Measurements from ENCODE around the gene MYL5.

MYL5 gene

DNA sequence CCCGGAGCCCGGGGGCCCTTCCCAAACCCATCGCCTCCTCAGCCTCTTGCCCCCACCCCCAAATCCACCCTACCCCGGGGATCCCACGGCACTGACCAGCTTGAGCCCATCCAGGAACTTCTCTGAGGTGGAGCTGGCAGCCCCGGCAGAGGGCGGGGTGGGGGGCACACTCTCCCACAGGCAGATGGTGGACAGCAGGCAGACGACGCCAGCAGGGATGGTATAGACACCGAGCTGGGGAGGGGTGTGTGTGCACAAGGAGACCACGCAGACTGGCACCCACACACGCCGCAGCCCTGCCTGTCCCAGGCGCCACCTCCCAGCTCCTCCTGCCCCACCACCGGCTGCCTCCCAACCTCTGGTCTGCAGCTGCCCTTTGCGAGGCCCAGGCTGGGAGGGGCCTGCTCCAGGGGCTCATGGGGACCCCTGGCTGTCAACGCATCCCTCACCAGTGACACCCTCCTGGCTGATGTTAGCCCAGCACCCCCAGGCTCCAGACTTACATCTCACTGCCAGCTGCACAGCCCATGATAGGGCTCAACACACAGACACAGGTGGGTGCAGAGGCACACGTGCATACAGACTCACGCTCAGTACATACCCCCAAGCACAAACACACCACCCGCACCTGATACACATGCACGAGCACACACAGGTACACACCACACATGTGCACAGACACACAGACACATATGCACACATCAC lies 10.4 kb downstream of the MYL5 start:
- no peak for DNase-seq (ENCODE audit: low read depth in 1 of 2, low spot score in 1 of 2)
- Histone ChIP-seq H3K4me3 (replicated peaks; ENCODE audit: insufficient read depth, low read length) (no peak overlapping the region), H3K27me3 (ENCODE audit: insufficient read depth, poor library complexity, severe bottlenecking) (peaks cover 6% of the 10 kb centered on the region), H3K27ac (replicated peaks) (no peak overlapping the region)
- TF ChIP-seq SPI1 (IDR thresholded peaks at IDR 0.05; ENCODE audit: borderline replicate concordance, low read depth) = no peak
- no peak for TF ChIP-seq GABPA (IDR thresholded peaks at IDR 0.05; ENCODE audit: low read depth)
- TF ChIP-seq, protein P1, sequence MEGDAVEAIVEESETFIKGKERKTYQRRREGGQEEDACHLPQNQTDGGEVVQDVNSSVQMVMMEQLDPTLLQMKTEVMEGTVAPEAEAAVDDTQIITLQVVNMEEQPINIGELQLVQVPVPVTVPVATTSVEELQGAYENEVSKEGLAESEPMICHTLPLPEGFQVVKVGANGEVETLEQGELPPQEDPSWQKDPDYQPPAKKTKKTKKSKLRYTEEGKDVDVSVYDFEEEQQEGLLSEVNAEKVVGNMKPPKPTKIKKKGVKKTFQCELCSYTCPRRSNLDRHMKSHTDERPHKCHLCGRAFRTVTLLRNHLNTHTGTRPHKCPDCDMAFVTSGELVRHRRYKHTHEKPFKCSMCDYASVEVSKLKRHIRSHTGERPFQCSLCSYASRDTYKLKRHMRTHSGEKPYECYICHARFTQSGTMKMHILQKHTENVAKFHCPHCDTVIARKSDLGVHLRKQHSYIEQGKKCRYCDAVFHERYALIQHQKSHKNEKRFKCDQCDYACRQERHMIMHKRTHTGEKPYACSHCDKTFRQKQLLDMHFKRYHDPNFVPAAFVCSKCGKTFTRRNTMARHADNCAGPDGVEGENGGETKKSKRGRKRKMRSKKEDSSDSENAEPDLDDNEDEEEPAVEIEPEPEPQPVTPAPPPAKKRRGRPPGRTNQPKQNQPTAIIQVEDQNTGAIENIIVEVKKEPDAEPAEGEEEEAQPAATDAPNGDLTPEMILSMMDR (IDR thresholded peaks at IDR 0.05; ENCODE audit: insufficient read depth, low read length) = no peak
- no peak for TF ChIP-seq POLR2AphosphoS5 (IDR thresholded peaks at IDR 0.05; ENCODE audit: low read depth)
- TF ChIP-seq, protein P2, sequence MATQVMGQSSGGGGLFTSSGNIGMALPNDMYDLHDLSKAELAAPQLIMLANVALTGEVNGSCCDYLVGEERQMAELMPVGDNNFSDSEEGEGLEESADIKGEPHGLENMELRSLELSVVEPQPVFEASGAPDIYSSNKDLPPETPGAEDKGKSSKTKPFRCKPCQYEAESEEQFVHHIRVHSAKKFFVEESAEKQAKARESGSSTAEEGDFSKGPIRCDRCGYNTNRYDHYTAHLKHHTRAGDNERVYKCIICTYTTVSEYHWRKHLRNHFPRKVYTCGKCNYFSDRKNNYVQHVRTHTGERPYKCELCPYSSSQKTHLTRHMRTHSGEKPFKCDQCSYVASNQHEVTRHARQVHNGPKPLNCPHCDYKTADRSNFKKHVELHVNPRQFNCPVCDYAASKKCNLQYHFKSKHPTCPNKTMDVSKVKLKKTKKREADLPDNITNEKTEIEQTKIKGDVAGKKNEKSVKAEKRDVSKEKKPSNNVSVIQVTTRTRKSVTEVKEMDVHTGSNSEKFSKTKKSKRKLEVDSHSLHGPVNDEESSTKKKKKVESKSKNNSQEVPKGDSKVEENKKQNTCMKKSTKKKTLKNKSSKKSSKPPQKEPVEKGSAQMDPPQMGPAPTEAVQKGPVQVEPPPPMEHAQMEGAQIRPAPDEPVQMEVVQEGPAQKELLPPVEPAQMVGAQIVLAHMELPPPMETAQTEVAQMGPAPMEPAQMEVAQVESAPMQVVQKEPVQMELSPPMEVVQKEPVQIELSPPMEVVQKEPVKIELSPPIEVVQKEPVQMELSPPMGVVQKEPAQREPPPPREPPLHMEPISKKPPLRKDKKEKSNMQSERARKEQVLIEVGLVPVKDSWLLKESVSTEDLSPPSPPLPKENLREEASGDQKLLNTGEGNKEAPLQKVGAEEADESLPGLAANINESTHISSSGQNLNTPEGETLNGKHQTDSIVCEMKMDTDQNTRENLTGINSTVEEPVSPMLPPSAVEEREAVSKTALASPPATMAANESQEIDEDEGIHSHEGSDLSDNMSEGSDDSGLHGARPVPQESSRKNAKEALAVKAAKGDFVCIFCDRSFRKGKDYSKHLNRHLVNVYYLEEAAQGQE (IDR thresholded peaks at IDR 0.05; ENCODE audit: insufficient replicate concordance, low read depth) = no peak

DNA sequence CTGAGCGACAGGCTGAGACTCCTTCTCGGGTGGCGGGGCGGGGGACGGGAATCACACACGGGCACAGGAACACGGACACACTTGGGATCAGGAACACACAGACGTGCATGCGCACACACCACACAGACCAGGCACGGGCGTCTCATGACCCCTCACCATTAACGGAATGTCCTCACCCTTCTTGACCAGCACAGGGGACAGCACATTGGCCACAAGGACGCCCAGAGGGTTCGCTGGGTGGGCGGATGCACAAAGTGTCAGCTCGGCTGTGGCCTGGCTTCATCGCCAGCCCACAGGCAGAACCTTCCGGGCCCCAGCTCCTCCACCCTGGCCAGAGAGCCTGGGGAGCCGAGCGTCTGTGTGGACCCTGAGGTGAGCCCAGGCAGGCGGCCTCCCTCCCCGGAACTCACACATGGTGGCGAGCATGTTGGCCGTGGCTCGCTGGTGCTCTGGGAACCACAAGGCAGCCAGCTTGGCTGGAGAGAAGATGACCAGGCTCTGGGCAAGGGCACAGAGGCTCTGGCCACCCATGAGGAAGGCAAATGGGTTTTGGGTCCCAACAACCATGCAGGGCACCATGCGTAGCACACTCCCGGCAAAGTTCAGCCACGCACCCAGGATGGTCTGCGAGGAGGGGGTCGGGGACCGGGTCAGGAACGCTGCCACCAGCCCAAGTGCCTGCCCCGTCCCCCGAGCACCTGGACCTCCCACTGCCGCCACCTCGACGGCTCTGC lies 11.5 kb downstream of the MYL5 start:
- no peak for TF ChIP-seq SPI1 (IDR thresholded peaks at IDR 0.05; ENCODE audit: borderline replicate concordance, low read depth)
- TF ChIP-seq, protein P1 (IDR thresholded peaks at IDR 0.05; ENCODE audit: insufficient read depth, low read length) = no peak
- no peak for TF ChIP-seq GABPA (IDR thresholded peaks at IDR 0.05; ENCODE audit: low read depth)
- TF ChIP-seq POLR2AphosphoS5 (IDR thresholded peaks at IDR 0.05; ENCODE audit: low read depth) = no peak
- TF ChIP-seq, protein P2 (IDR thresholded peaks at IDR 0.05; ENCODE audit: insufficient replicate concordance, low read depth) = no peak
- H3K27ac ChIP-seq (replicated peaks) = no peak overlapping the region
- no peak for DNase-seq (ENCODE audit: low read depth in 1 of 2, low spot score in 1 of 2)

DNA sequence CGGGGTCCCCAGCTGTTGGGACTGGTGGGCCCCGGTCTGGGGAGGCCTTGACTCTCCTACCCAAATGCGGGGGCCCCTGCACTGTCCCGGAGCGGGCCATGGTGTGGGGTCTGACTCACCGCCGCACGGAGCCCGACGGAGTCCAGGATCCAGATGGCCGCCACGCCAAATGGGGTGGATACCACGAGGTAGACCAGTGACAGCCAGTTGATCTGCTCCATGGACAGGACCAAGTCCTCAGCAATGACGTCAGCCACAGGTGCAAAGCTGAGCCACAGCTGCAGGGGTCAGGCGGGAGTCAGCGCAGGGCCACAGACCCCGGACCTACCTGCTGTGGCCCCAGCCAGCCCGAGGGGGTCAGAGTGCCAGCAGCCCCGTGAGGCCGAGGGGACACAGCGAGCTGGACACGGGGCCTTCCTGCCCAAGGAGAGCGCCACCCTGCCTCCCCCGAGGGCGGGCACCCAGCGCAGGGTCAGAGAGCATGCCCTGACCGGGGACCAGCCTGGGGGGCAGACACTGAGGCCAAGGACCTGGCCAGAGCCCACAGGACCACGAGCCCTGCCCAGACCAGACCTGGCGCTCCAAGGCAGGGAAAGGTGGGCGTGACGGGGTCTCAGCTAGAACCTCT lies 12.2 kb downstream of the MYL5 start:
- Histone ChIP-seq H3K4me3 (replicated peaks; ENCODE audit: insufficient read depth, low read length) (no peak overlapping the region), H3K27ac (replicated peaks) (no peak overlapping the region), H3K27me3 (ENCODE audit: insufficient read depth, poor library complexity, severe bottlenecking) (peaks cover 3% of the 10 kb centered on the region)
- TF ChIP-seq SPI1 (IDR thresholded peaks at IDR 0.05; ENCODE audit: borderline replicate concordance, low read depth) = no peak
- TF ChIP-seq POLR2AphosphoS5 (IDR thresholded peaks at IDR 0.05; ENCODE audit: low read depth) = no peak
- TF ChIP-seq, protein P1 (IDR thresholded peaks at IDR 0.05; ENCODE audit: insufficient read depth, low read length) = no peak
- TF ChIP-seq, protein P2 (IDR thresholded peaks at IDR 0.05; ENCODE audit: insufficient replicate concordance, low read depth) = no peak
- no peak for TF ChIP-seq GABPA (IDR thresholded peaks at IDR 0.05; ENCODE audit: low read depth)
- DNase-seq (ENCODE audit: low read depth in 1 of 2, low spot score in 1 of 2) = no peak

More for the DNA sequence above, 11.5 kb downstream of the MYL5 start:
- Histone ChIP-seq H3K4me3 (replicated peaks; ENCODE audit: insufficient read depth, low read length) (no peak overlapping the region), H3K27me3 (ENCODE audit: insufficient read depth, poor library complexity, severe bottlenecking) (peaks cover 4% of the 10 kb centered on the region)

Measured in HL-60 (cell line).